HG02623 (cell line): Measurements from ENCODE around the gene PIEZO1.

Experiments
- ATAC-seq: cut with Tn5 transposase; IDR thresholded peaks from one replicate; pipeline ENCODE4 v1.9.1; 2021; ENCODE audit warnings: moderate library complexity; ENCODE audit not compliant: unreplicated experiment

PIEZO1 gene

GRCh38 chr16:88754912-88755744 is 29.9 kb downstream of the PIEZO1 start:
- no peak for ATAC-seq

GRCh38 chr16:88754109-88754911 is 30.7 kb downstream of the PIEZO1 start:
- no peak for ATAC-seq

GRCh38 chr16:88753602-88754001 is 31.4 kb downstream of the PIEZO1 start:
- no peak for ATAC-seq

- no peak for ATAC-seq
Measured at GRCh38 chr16:88753191-88753590, 31.8 kb downstream of the PIEZO1 start.

GRCh38 chr16:88752386-88753002 is 32.5 kb downstream of the PIEZO1 start:
- ATAC-seq: no peak

- no peak for ATAC-seq
Measured at GRCh38 chr16:88750854-88751253, 34.2 kb downstream of the PIEZO1 start.

GRCh38 chr16:88749358-88749757 is 35.7 kb downstream of the PIEZO1 start:
- no peak for ATAC-seq

GRCh38 chr16:88748364-88748763 is 36.7 kb downstream of the PIEZO1 start:
- ATAC-seq: no peak

- no peak for ATAC-seq
Measured at GRCh38 chr16:88747588-88748301, 37.3 kb downstream of the PIEZO1 start.

GRCh38 chr16:88746506-88746905 is 38.5 kb downstream of the PIEZO1 start:
- ATAC-seq: no peak

GRCh38 chr16:88744577-88745521 is 40.2 kb downstream of the PIEZO1 start:
- no peak for ATAC-seq

GRCh38 chr16:88743693-88744576 is 41.1 kb downstream of the PIEZO1 start:
- no peak for ATAC-seq

GRCh38 chr16:88742896-88743605 is 42.0 kb downstream of the PIEZO1 start:
- ATAC-seq: no peak

GRCh38 chr16:88741368-88741767 is 43.7 kb downstream of the PIEZO1 start:
- no peak for ATAC-seq

GRCh38 chr16:88740727-88741055 is 44.3 kb downstream of the PIEZO1 start:
- ATAC-seq: no peak

GRCh38 chr16:88739977-88740726 is 44.9 kb downstream of the PIEZO1 start:
- ATAC-seq: no peak

GRCh38 chr16:88739139-88739976 is 45.7 kb downstream of the PIEZO1 start:
- ATAC-seq: no peak
